Stimulated activated CD4-positive, alpha-beta T cell treated with anti-CD3 and anti-CD28 coated beads, Interleukin-12 subunit alpha, Interleukin-12 subunit beta, amount 100 ng/mL, for 4 hours (primary cell): ENCODE results near the gene WWC1.

Experiments
- DNase-seq: peaks from one replicate; pipeline ENCODE4 v3.0.0-alpha.2; 2020

Gene WWC1

DNA sequence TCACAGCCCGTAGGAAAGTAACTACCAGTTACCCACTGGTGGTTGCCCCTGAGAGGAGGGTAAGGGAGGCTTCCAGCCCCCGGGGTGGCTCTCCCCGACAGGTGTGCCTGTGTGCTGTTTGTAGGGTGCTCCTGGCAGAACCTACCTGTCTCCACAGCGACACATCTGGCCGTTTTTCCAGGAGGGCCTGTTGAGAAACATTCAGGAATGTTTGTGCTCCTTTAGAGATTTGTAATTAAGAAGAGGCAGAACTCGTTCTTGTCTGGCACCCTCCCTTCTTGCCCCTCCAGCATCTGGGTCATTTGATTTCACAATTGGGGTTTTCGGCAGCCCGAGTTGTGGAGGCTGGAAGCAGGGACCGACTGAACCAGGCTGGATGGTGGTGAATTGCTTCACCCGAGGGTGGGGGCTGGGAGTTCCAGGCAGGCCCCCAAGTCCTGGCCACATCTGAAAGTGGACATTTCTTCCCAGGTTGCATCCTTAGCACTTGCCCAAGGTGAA, 74.2 kb downstream of the WWC1 start:
- DNase-seq, result no peak

DNA sequence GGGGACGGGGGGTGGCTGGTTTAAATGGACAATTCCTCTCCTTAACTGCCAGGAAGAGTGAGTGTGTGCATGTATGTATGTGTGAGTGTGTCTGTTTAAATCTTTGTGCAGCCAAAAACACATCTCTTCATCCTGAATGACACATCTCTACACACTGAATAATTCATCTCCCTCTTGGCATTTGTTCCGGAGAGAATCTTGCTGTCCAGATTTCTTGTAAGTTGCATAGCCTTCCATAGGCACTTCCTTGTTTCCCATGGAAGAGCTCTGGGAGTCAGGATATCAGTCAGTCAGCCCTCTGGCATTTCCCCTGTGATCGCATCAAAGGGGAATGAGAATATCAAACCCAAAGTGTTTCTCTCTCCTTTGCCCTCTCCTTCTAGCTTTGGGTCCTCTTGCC, 74.7 kb downstream of the WWC1 start:
- no peak for DNase-seq

DNA sequence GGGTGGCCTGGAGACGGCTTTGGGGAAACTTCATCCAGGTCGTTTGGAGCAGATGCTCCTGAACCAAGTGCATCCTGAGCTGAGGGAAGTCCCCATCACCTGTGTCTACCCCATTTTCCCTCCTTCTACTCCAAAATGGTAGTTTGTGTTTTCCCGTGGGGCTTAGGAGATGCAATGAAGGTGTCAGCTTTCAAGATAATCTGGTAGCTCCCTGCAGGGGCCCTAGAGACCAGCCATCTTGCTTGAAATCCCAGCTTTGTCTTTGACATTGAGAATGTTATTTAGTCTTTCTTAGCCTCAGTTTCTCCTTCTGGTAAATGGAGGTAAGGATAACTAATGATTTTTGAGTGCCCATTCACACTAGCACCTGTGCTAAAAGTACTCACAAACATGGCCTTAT, 77.4 kb downstream of the WWC1 start:
- no peak for DNase-seq

DNA sequence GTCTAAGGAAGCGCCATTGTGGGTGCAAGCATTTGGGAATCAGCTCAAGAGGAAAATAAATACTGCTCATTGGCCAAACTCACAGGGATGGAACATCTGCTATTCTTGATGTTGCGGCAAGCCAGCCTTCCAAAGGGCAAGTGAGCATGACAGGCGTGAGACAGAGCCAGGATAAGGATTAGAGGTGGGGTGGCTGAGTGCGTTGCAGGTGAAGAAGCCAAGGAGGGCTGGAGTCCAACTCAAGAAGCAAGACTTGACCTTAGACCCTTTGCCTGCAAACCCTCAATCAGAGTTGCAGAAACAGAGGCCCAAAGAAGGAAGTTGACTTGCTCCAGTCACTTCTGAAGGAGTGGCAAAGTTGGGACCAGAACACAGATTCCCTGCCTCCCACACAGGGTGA, 79.4 kb downstream of the WWC1 start:
- no peak for DNase-seq

DNA sequence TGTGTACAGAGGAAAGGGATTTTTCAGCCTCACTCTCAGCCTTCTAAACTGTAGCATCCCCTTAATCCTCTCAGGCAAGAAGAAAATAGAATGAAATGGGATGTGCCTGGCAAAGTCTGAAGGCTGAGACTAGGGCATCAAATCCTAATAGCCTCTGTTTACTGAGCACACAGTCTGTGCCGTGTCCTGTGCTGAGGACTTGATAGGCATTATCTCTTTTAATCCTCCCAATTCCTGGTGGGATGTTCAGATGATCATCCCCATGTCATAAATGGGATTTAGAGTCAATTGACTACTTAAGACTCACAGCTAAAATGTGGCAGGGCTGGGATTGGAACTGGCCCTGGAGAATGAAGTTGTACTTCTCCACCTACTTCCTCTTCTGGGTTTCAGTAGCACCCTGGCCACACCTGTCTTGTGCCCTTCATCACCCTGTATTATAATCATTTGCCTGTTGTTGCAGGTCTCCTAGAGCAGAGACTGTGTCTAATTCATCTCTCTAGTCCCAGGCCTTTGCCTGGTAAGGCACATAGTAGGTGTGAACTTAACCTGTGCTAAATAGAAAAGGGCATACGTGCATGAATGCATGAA, 81.0 kb downstream of the WWC1 start:
- no peak for DNase-seq

DNA sequence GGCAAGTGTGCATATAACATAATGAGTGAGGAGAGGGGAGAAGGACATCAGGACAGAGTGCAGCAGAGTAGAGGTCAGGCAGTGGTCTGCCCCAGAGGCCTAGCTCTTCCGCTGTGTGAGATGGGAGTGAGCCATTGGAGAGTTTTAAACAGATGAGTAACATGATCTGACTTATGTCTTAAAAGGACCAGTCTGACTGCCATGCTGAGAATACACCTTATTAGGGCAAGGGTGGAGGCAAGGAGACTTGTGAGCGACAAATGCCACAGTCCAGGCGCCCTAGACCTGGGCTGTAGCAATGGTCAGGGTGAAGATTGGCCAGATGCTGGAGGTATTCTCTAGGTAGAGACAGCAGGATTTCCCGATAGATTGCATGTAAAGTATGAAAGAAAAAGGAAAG, 83.1 kb downstream of the WWC1 start:
- DNase-seq, result no peak

DNA sequence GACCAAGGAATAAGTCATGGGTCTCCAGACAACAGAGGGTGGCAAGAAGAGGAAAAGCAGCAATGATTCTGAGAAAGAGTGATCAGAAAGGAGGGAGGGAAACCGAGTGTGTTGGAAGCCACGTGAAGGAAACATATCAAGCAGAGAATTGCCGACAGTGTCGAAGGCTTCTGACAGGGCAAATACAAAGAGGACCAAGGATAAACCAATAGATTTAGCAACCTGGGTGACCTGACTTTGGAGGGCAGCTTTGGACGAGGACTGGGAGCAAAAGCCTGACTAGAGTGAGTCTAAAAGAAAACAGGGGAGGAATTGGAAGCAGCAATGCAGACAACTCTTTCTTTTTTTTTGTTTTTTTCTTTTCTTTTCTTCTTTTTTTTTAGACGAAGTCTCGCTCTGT, 83.8 kb downstream of the WWC1 start:
- no peak for DNase-seq

DNA sequence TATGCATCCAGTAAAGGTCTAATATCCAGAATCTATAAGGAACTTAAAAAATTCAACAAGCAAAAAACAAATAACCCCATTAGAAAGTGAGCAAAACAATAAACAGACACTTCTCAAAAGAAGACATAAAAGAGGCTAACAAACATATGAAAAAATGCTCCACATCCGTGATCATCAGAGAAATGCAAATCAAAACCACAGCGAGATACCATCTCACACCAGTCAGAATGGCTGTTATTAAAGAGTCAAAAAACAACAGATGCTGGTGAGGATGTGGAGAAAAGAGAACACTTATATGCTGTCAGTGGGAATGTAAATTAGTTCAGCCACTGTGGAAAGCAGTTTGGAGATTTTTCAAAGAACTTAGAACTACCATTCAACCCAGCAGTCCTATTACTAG, 86.1 kb downstream of the WWC1 start:
- no peak for DNase-seq

DNA sequence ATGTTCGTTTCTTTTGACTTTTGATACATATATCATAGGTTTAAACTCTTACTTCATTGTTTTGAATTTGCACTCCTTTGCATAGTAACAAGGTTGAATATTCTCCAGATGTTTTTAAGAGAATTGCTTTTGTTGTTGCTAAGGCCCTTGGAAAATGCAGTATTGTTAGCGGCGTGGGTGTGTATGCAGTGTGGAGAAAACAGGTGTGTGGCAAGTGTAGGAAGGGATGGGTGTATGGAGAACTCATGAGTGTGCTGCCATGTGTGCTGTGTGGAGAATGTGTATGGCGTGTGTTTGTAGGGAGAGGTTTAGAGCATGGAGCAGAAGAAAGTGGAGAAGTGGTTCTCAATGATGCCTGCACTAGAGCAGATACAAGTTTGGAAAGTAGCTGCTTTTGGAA, 87.3 kb downstream of the WWC1 start:
- no peak for DNase-seq

DNA sequence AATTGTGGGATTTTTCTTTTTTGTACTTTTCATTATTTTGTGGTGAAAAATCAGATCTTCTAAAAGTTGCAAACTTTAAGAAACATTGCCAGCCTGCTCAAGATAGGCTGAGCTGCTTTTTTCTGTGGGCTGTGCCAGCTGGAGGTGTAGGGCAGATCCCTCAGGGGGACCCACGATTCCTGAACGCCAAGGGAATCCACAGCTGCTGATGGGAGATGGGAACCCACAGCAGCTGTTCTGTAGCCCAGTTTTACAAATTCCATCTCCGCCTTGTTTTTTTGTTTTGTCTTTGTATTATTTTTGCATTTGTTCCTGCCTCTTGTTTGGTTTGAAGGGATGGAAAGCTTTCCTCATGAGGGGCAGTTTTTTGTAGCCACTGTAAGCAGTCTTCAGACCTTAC, 91.0 kb downstream of the WWC1 start:
- DNase-seq, result no peak

DNA sequence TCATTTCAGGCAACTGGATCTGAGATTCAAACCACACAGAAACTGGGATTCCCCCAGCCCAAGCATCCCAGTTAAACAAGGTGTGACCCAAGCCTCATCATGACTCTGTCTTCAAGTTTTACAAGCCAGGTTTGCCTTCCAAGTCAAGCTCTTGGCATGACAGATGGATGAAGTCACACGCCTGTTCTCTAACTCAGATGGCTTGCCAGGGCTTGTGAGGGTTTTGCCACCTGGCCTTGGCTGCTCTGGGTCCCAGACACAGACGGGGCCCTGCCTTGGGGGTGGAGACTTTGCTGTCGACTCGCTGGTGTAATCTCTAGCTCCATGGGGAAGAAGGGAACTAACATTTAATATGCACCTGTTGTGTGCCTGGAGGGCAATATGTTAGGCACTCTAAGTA, 99.0 kb downstream of the WWC1 start:
- DNase-seq, result no peak

DNA sequence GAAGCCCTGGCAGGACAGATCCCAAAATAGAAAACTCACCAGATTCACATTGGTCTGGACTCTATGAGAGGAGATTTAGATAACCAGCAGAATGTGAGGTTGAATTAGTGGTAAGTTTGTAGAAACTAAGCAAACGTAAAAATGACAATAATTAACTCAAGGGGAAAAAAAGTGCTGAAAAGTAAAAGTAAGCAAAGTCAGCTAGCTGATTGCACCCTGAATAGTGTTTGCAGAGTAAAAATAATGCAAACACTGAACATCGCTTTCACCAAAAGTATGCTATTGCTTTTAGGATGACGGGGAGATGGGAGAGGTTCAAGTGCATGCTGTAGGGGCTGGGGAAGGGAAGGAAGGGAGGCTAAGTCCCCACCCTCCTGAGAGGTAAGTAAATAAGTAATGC, 102.3 kb downstream of the WWC1 start:
- no peak for DNase-seq

DNA sequence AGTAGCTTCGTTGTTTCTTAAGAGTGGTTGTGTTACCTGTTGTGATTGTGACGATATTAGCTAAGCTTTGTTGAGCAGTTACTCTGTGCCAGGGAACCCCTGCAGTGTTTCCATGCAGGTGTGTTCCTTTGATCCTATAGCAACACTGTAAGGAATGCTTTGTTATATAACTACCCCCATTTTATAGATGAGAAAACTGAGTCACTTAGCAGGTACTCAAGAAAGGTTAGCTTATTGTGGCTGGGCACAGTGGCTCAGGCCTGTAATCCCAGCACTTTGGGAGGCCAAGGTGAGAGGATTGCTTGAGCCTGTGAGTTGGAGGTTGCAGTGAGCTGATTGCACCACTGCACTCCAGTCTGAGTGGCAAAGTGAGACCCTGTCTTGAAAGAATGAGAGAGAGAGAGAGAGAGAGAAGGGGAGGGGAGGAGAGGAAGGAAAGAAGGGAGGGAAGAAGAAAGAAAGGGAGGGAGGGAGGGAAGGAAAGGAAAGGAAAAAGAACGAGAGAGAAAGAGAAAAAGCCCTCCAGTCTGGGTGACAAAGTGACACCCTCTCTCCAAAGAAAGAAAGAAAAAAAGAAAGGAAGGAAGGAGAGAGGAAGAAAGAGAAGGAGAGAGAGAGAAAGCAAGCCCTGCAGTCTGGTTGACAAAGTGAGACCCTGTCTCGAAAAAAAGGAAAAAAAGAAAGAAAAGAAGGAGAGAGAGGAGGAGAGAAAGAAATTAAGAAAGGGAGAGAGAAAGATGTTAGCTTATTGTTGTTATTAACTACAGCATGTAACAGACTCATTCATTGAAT, 109.2 kb downstream of the WWC1 start:
- DNase-seq, result no peak

DNA sequence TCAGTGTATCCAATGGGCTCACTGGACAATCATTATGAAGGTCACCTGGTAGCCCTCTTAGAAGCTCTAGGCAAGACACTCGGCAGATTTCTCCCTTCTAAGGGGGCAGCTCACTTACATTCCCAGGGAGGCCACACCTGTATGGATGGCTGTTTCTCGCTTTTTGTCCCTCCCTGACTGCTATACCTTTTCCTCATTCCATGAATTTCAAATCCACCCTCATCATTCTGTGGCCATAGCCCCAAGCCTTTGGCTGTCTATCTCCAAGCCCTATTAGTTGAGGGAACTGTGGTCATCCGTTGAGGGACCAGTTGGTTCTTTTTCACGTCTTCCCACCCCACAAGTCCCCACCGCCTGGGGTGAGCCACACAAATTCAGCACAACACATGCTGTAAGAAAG, 109.8 kb downstream of the WWC1 start:
- DNase-seq, result no peak

DNA sequence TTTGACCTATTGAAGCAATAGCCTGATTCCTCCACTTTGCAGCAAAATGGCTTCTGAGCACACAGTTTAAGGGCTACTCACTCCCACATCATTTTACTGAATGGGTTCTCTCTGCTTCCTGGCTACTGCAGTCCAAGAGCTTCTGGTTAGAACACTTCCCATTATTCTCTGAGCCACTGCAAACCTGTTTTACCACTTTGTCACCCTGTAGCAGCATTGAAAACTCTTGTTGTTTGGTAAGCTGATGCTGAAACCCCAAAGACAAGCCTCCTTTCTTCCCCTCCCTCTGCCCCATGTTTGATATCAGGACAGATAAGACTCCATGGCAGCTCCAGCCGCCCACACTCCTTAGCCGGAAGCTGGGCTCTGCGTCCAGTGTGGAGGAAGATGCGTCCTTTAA, 110.4 kb downstream of the WWC1 start:
- DNase-seq, result no peak

DNA sequence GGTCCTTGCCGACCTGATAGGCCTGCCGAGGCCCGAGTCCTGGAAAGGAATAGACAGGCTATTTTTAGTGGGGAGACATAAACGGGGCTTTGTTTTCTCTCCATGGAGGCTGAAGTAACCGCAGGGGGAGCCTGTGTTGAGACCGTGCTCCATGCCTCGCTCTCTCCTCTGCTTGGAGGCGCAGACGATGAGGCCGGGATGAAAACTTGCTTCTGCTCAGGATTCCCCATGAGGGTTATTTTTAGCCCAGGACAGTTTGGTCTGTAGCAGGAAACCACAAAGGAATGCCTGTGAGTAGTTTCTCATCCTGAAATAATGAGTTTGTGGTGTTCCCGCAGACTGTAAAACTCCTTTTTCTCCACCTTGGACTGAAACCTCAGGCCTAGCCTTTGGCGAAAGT, 112.9 kb downstream of the WWC1 start:
- no peak for DNase-seq

DNA sequence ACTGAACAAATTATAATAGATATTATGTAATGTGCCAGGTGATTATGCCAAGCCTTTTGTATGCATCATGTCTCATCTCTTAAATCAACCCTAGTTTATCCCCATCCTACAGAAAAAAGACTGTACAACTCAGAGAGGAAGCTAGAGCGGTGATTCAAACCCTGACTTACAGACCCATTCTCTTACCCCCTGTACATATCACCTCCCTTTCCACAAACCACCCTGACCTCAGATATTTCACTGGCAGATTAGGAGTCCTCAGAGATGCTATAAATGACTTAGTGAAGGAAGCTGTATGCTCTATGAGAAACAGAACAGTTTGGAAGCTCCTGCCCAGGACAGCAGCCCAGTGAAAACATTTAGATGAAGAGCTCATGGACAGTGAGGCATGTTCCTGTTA, 115.8 kb downstream of the WWC1 start:
- no peak for DNase-seq

DNA sequence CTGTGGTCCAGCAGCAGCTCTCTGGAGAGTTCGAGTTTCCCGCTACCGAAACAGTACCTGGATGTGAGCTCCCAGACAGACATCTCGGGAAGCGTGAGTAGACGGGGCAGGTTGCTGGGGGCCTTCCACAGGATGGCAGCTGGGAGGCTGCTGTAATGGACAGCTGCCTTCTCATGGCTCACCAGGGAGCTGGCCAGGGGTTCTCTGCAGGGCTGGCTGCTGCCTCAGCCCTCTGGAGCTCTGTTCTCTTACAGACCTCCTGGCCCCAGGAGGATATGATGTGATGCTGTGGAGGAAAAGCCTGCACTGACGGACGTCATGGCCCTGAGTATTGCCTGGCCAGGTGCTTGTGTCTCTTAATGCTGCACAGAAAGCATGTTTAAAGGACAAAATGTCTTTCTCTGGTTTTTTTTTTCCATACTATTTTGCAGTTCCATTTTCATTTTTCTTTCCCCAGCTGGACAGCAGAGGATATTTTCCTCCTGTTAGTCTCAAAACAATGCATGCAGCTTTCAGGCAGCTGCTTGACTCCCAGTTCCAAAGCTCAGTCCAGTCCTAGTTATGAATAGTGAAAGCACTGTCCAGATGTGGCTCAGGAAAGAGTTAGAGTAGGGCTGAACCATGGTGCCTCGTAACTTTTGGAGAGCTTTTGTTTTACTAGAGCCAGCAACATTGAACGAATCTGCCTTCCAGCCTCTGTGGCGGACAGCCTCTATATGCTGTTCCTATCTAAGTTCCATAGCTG, 117.3 kb downstream of the WWC1 start:
- no peak for DNase-seq

DNA sequence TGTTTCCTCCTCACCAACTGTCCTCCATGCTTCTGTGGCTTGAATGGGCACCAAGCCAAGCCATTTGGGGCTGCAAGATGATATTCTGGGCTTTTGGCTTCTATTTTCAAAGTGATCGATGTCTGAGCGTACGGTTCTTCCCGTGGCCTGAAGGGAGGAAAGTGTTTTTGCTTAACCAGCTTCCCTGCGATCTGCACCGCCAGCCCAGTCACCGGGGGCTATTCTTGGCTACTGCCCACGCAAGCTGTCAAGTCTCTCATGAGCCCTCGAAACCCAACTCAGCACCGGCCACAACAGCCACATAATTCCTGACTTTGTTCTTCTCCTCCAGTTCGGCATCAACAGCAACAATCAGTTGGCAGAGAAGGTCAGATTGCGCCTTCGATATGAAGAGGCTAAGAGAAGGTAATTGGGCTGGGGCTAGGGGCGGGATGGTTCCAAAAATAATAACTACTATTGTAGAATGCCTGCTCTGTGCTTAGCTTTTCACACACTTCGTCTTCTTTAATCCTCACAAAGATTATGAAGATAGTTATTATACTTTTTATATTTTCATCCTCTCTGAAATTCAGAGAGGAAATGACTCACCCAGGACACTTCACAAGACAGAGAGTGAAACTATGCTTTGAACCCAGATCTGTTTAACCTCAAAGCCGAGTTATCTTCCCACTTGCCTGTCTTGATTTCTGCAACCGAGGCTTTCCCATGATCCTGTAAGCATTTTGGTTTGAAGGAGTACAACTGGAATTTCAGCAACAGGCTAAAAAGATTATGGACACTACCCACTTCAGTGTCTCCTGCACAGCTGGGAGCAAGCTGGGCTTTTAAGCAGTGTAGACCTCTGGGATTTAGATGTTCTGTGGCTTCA, 118.4 kb downstream of the WWC1 start:
- no peak for DNase-seq

DNA sequence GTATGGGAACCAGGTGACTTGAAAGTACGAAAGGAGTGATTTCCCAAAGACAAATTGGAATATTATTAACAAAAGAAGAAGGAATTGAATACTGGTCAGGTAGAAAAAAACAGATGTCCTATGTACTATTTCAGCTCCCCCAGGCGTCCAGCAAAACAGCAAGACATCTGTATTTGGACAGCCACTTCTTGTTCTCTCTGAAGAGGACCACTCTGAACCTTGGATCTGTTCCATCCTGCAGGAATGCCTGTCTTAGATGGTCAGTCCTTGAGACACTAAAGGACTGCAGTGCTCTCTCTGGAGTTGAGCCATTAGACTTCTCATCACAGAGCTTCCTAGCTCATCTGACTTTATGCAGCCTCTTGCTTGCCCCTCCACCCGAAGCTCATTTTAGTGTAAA, 120.4 kb downstream of the WWC1 start:
- DNase-seq, result no peak

DNA sequence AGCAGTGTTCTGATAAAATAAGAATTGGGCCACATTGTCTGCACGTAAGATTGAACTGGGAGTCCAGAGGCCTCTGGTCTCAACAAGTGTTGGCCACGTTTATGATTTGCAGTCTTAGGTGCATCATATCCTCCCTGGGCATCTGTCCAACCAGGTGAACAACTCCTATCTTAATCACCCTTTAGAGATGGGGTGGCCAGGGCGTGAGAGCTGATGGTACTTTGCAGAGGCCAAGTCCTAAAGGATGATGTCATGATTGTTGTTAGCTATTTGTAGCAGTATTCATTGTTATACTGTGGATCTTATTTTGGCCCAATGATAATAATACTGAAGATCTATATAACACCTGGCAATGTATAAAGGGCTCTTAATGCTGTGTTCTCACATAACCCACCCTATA, 121.6 kb downstream of the WWC1 start:
- no peak for DNase-seq

DNA sequence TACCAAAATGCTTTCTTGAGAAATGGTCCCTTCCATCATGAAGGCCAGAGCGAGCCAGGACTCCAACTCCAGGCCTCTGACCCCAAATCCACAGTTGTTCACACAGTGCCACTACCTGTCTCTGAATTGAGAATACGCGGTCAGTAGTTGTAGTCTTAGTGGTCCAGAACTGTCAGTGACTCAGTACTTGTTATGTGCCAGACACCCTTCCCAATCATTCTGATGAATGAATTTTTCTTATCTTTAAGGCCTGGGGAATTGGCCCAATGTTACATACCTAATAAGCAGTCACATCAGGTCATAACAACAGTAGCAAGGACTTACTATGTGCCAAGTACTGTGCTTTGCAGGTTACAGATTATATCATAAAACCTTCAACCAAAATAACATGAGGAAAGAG, 122.2 kb downstream of the WWC1 start:
- no peak for DNase-seq

DNA sequence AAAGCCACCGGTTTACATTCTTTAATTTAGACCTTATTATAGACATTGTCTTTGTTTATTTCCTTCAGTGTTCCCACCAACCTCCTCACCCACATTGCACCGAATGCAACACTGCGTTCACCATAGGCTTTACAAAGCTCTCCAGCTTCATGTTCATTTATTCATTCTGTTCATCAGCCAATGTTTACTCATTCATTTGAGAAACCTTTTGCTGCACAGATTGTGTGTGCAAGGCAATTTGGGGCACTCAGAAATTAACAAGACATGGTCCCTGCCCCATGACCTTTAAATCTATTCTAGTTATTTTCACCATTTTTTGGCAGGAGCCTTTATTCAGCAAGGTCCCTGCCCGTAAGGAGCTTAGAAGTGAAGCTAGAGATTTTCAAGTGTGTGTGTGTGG, 124.0 kb downstream of the WWC1 start:
- DNase-seq, result no peak
